ENCODE data around the gene CCDC152. TPM values are rescaled to one million over a fixed set of nuclear protein-coding genes. Genes with fewer than 3 reads are reported as not detected.
"Not testable (repeated sequence)": the region's sequence is repeated elsewhere in the genome, so short reads cannot be mapped to it uniquely, and the experiment has no call there.

Gene CCDC152
- total RNA-seq, 1 donor from 2014 or later = 4.9 TPM

DNA sequence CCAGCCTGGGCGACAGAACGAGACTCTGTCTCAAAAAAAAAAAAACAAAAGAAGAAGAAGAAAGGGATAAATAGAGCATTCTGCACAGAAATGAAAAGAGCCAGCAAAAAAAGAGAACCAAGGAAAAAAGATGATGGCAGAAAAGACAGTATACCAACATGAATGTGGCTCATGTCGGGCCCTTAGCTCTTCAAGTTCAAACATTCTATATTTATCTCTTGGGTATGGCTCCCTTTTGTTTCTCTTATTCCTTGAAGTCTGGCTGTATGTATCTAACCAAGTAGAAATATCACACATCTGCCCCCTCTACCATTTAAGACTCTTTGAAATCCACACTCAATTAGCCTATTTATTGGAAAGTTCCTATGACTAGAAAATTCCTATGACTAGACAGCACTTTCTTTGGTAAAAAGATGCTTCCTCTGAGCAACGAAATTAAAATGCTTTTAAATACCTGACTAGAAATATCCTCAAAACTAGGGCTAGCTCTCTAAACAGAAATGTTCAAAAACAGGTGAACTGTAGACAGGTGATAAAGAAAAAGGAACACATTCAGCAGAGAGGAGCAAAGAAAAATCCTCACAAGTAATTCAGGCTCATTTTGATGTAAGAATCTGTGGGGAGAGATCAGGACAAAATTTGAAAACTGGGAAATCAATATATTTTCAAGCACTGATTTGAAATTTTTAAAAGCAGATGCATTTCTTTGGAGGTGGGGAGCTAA lies 52.4 kb downstream of the CCDC152 start:
- H3K36me3 Mint-ChIP-seq (ENCODE audit: low read depth) = no peaks in the 10 kb centered on the region
- H3K27ac Mint-ChIP-seq = no peak overlapping the region
- DNase-seq (ENCODE audit: low spot score) = no peak
- no peaks in the 10 kb centered on the region for H3K9me3 Mint-ChIP-seq
- H3K4me1 Mint-ChIP-seq (ENCODE audit: low read depth) = no peaks in the 10 kb centered on the region
- intact Hi-C loops (cut with micrococcal nuclease) = no loop called here
- no peak overlapping the region for H3K4me3 Mint-ChIP-seq
- H3K27me3 Mint-ChIP-seq (ENCODE audit: insufficient read depth) = no peaks in the 10 kb centered on the region

DNA sequence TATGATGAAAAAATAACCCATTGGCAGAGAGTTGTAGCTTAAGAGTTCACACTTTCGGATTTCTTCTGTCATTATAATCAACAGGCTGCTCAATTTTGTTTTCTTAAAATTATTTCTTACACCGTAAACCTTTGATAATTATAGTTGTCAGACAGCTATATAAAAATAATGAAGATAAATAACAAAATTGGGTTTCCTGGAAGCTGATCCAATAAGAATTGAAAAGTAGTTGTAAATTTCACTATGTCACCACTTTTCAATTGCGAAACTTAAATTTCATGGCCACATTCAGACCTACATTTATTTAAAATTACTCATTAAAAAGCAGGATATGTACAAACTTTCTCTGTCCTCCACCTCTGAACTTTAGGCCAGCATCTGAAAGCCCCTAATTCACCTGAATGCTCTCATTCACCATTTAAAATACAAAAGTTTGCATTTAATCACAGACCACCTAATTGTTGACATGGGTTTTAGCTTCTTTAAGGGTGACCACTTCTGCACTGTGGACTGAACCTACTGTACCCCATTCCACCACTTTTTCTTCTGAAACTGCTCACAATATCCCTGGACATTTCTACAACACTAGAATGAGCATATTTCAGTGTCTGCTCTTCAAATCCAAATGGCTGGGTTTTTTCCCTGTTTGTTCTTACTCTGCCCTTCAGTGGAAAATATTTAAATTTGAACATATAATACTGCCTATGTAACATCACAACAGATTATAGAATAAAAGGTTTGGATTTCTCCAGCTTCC lies 54.4 kb downstream of the CCDC152 start:
- H3K27ac Mint-ChIP-seq = no peak overlapping the region
- H3K4me1 Mint-ChIP-seq (ENCODE audit: low read depth) = no peaks in the 10 kb centered on the region
- DNase-seq (ENCODE audit: low spot score) = no peak
- no peak overlapping the region for H3K4me3 Mint-ChIP-seq
- H3K27me3 Mint-ChIP-seq (ENCODE audit: insufficient read depth) = no peaks in the 10 kb centered on the region
- no peaks in the 10 kb centered on the region for H3K36me3 Mint-ChIP-seq (ENCODE audit: low read depth)
- intact Hi-C loops (cut with micrococcal nuclease) = no loop called here
- no peaks in the 10 kb centered on the region for H3K9me3 Mint-ChIP-seq

DNA sequence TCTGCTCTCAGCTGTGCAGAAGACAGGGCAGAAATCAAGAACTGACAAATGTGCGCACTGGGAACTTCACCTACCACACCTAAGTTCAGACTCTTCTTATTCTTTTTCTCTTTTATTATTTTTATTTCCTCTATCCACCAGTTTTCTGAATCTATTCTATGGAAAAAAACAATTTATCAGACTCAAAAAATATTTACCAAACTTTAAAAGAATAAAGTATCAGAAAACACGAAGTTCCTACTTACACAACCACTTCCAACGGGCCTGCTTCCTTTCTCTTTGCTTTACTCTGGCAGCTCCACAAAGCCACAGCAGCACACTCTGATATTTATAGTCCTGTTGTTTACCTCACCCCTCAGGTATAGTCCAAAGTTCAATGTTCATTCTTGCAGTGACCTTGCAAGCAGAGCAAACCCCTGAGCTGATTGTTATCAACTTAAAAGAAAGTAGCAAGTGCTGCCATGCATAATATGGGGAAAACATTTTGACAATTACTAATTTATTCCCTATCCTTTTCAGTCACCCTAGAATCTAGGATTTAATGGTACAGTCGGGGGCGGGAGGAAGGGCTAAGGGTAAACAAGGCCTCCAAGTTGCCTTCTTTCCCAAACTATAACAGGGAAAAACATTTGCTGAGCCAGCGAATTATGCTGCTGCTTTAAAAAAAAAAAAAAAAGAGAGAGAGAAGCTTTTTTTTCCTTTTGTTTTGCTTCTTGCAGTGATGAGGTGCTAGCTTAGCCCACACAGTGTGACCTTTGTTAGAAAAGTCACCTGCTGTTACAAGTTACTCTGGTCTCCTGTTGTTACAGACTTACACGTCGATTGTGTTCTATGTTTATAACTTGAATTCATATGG lies 55.2 kb downstream of the CCDC152 start, which contains the start of gene SELENOP:
SELENOP (minus strand) TSS at position 302 of the 856 bp plus-strand sequence. CDS start 3,539 bp downstream, outside the sequence.
- intact Hi-C loops (cut with micrococcal nuclease) = no loop called here
- Mint-ChIP-seq H3K9me3 (no peaks in the 10 kb centered on the region), H3K4me1 (ENCODE audit: low read depth) (no peaks in the 10 kb centered on the region), H3K27me3 (ENCODE audit: insufficient read depth) (no peaks in the 10 kb centered on the region), H3K4me3 (no peak within 1 kb of the TSS), H3K36me3 (ENCODE audit: low read depth) (no peaks in the 10 kb centered on the region), H3K27ac (no peak within 1 kb of the TSS)
- no peak for DNase-seq (ENCODE audit: low spot score)

DNA sequence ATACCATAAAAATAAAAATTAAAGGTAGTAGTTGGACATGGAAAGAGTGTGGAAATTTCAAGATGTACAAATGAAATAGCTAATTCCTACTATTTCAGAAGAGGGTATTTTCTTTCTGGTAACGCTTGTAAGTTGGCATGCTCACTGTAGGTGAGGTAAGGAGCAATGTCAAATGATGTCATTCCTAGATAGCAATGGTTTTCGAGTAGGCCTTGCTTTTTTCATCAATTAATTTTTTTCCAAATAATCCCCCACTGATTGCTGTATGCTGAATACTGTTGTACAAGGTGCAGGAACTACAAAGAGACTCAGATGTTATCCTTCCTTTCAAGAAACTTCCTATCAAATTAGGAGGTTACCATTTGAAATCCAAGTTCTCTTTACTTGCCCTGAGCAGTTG lies 56.0 kb downstream of the CCDC152 start:
- H3K4me3 Mint-ChIP-seq = no peak overlapping the region
- DNase-seq (ENCODE audit: low spot score) = no peak
- H3K4me1 Mint-ChIP-seq (ENCODE audit: low read depth) = no peaks in the 10 kb centered on the region
- H3K27ac Mint-ChIP-seq = no peak overlapping the region
- no peaks in the 10 kb centered on the region for H3K9me3 Mint-ChIP-seq
- no peaks in the 10 kb centered on the region for H3K27me3 Mint-ChIP-seq (ENCODE audit: insufficient read depth)
- H3K36me3 Mint-ChIP-seq (ENCODE audit: low read depth) = no peaks in the 10 kb centered on the region
- intact Hi-C loops (cut with micrococcal nuclease) = no loop called here

DNA sequence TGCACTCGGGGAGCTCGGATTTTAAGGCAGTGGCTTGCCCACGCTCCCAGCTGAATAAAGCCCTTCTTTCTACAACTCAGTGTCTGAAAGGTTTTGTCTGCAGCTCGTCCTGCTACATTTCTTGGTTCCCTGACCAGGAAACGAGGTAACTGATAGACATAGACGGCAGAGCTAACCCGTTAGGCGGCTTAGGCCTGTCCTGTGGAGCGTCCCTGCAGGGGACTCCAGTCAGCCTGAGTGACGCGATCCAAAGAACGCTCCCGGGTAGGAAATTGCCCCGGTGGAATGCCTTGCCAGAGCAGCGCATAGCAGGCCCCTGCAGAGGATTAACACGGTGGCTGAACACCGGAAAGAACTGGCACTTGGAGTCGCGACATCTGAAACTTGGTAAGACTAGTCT lies 56.9 kb downstream of the CCDC152 start:
- H3K36me3 Mint-ChIP-seq (ENCODE audit: low read depth) = no peaks in the 10 kb centered on the region
- intact Hi-C loops (cut with micrococcal nuclease) = no loop called here
- DNase-seq (ENCODE audit: low spot score) = no peak
- H3K4me1 Mint-ChIP-seq (ENCODE audit: low read depth) = no peaks in the 10 kb centered on the region
- no peak overlapping the region for H3K27ac Mint-ChIP-seq
- no peak overlapping the region for H3K4me3 Mint-ChIP-seq
- H3K9me3 Mint-ChIP-seq = no peaks in the 10 kb centered on the region
- no peaks in the 10 kb centered on the region for H3K27me3 Mint-ChIP-seq (ENCODE audit: insufficient read depth)

DNA sequence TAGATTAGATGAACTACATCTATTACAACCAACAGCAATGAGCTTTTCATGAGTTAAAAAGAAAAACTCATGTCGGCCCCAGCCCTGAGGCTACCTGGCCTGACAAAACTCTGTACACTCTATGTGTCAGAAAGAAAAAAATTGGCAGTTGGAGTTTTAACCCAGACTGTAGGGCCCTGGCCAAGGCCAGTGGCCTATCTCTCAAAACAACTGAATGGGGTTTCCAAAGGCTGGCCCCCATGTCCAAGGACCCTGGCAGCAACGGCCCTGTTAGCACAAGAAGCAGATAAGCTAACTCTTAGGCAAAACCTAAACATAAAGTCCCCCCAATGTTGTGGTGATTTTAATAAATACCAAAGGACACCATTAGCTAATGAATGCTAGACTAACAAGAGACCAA lies 59.9 kb downstream of the CCDC152 start:
- DNase-seq (ENCODE audit: low spot score); intact Hi-C loops (cut with micrococcal nuclease): not testable (repeated sequence)

DNA sequence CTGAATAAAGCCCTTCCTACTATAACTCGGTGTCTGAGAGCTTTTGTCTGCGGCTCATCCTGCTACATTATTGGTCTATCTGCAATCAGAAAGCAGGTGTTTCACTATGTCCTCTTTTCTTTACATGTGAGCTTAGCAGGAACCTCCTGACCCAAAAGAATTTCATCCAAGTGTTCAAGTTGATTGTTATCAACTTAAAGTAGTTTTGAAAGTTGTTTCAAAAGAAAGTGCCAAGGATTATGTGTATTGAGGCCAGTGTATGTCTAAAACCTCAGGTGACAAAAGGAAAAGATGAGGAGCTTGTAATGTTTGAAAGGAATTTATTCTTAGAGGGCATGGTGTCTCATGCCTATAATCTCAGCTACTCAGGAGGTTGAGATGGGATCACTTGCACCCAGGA lies 63.1 kb downstream of the CCDC152 start:
- Mint-ChIP-seq H3K4me1 (ENCODE audit: low read depth) (no peaks in the 10 kb centered on the region), H3K4me3 (no peak overlapping the region), H3K36me3 (ENCODE audit: low read depth) (no peaks in the 10 kb centered on the region), H3K9me3 (no peaks in the 10 kb centered on the region), H3K27ac (no peak overlapping the region), H3K27me3 (ENCODE audit: insufficient read depth) (no peaks in the 10 kb centered on the region)
- intact Hi-C loops (cut with micrococcal nuclease) = no loop called here
- no peak for DNase-seq (ENCODE audit: low spot score)

More for the DNA sequence above, 59.9 kb downstream of the CCDC152 start:
- H3K9me3 Mint-ChIP-seq; H3K27me3 Mint-ChIP-seq (ENCODE audit: insufficient read depth); H3K36me3 Mint-ChIP-seq (ENCODE audit: low read depth); H3K27ac Mint-ChIP-seq; H3K4me3 Mint-ChIP-seq; H3K4me1 Mint-ChIP-seq (ENCODE audit: low read depth): not testable (repeated sequence)

DNA sequence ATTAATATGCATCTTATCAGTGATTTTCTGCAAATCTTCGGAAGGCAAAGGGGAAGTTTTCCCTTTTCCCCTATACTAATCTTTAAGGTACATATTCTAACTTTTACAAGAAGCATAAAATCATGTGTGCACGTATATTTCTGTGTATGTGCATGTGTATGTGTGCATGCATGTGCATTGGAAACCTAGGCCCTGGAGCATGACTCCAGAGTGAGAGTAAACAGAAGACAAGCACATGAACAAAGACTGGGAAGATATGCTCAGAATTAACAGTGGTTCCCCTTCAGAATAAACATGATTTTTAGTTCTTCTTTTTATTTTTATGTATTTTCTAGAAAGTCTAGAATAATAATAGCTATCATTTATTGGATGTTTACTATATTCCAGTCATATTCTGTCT lies 65.9 kb downstream of the CCDC152 start:
- Mint-ChIP-seq H3K27me3 (ENCODE audit: insufficient read depth) (no peaks in the 10 kb centered on the region), H3K4me3 (no peak overlapping the region), H3K36me3 (ENCODE audit: low read depth) (no peaks in the 10 kb centered on the region), H3K4me1 (ENCODE audit: low read depth) (no peaks in the 10 kb centered on the region), H3K9me3 (no peaks in the 10 kb centered on the region), H3K27ac (no peak overlapping the region)
- intact Hi-C loops (cut with micrococcal nuclease) = no loop called here
- DNase-seq (ENCODE audit: low spot score) = no peak

DNA sequence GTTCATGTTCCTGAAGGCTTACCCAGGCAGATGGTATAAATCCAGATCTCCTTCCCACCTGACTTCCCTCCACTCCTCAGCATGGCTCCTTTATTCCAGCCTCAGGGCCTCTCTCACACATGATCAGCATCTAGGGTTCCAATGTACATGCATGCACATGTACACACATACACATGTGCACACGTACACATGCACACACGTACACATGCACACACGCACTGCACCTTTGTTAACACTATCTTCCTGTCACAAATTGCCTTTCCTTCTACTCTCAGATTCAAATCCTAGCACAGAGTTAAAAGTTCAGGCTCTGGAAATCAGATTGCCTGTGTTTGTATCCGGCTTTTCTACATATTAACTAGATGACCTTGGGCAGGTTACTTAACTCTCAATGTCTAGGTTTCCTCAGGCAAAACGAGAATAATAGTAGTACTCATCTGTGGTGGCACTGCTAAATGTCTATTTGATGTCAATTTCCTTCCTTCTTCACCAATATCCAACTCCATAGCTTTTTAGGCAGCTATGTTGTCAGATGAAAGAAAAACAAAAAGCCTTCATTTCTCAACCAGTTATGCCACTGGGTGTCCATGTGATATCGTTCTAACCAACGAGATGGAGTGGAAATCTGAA lies 67.8 kb downstream of the CCDC152 start:
- no peaks in the 10 kb centered on the region for H3K36me3 Mint-ChIP-seq (ENCODE audit: low read depth)
- no peaks in the 10 kb centered on the region for H3K4me1 Mint-ChIP-seq (ENCODE audit: low read depth)
- no peak for DNase-seq (ENCODE audit: low spot score)
- H3K9me3 Mint-ChIP-seq = no peaks in the 10 kb centered on the region
- H3K27ac Mint-ChIP-seq = no peak overlapping the region
- H3K27me3 Mint-ChIP-seq (ENCODE audit: insufficient read depth) = no peaks in the 10 kb centered on the region
- H3K4me3 Mint-ChIP-seq = no peak overlapping the region
- intact Hi-C loops (cut with micrococcal nuclease) = no loop called here

DNA sequence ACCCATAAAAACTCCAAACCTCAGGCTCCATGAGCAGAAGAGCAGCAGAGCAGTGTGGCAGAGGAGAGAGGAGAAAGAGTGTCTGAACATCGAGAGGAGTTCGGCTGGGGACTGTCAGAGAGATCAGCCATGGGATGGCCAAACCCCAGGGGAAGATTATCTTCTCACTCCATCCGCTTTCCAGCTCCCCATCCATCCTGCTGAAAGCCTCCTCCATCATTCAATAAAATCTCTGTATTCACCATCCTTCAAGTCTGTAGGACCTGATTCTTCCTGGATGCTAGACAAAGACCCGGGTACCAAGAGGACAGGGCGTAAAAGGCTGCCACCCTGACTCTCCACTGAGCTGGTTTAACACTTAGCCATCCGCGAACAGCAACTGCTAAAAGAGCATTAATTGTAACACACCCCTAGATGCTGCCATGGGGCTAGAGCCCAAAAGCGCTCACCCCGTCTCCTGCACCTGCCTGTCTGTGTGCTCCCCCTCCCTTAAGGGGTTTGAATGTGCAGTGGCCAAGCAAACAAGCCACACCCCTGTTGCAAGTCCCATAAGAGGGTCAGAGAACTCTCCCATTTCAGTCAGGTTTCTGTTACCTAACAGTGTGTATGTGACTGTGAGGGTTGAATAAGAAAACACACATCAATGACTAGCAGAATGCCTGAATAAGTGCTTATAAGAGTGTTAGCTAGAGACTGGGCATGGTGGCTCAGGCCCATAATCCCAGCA lies 69.0 kb downstream of the CCDC152 start:
- Mint-ChIP-seq H3K4me3 (no peak overlapping the region), H3K36me3 (ENCODE audit: low read depth) (no peaks in the 10 kb centered on the region), H3K27ac (no peak overlapping the region), H3K4me1 (ENCODE audit: low read depth) (no peaks in the 10 kb centered on the region), H3K9me3 (no peaks in the 10 kb centered on the region), H3K27me3 (ENCODE audit: insufficient read depth) (no peaks in the 10 kb centered on the region)
- no peak for DNase-seq (ENCODE audit: low spot score)
- intact Hi-C loops (cut with micrococcal nuclease) = no loop called here

DNA sequence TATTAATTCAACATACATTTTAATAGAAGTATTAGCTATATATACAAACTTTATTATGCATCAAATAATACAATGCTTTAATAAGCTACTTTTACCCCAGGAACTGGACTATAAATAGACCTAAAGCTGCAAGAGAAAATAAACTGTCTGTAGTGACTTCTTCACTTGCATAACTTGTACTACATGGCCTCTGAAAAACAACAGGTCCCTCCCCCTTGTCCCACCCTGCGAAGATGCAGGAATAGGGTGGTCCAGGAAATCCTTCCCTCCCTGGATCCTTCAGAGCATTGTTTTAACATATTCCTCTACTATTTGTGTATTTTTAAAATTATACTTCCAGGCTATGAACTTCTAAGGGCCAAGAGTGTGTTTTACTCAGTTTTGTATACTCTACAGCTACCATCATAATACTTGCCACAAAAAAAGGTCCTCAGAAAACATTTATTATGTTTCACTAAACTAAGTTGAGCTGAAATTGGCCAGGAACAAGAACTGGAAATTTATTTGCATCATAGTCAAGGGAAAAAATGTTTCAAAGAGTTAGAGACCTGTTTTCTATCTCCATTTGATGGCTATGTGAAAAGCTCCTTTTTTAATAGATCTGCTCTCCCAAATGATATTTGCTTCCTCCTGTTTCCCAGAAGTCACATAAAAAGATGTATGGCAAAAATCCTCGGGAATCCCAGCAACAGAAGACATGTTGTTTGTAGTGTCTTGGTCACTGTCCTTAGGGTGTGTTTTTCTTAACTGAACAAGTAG lies 70.3 kb downstream of the CCDC152 start:
- Mint-ChIP-seq H3K9me3 (no peaks in the 10 kb centered on the region), H3K27ac (no peak overlapping the region), H3K36me3 (ENCODE audit: low read depth) (no peaks in the 10 kb centered on the region), H3K27me3 (ENCODE audit: insufficient read depth) (peaks cover 5% of the 10 kb centered on the region), H3K4me1 (ENCODE audit: low read depth) (no peaks in the 10 kb centered on the region), H3K4me3 (no peak overlapping the region)
- no peak for DNase-seq (ENCODE audit: low spot score)
- intact Hi-C loops (cut with micrococcal nuclease) = no loop called here

DNA sequence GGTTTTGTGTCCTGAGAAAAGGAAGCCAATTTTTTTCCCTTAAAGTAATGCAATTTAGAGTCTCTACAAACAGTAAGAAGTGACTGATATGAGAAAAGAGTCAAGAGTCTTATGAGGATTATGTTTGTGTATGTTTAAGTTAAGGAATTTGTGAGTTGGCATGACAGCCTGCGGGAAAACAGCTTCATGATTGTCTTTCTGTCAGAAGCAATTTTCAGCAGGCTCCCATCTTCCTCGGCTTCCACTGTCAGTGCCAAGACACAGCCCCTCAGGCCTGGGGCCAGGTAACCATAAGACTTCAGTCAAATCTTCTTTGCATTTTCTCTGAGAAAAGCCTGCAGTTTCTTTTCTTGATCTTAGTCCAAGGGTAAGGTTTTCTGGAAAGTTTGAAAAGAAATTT lies 72.1 kb downstream of the CCDC152 start:
- no peak for DNase-seq (ENCODE audit: low spot score)
- Mint-ChIP-seq H3K9me3 (no peaks in the 10 kb centered on the region), H3K4me3 (no peak overlapping the region), H3K27me3 (ENCODE audit: insufficient read depth) (peaks cover 5% of the 10 kb centered on the region), H3K36me3 (ENCODE audit: low read depth) (no peaks in the 10 kb centered on the region), H3K27ac (no peak overlapping the region), H3K4me1 (ENCODE audit: low read depth) (no peaks in the 10 kb centered on the region)
- intact Hi-C loops (cut with micrococcal nuclease) = no loop called here
